Stimulated activated CD4-positive, alpha-beta T cell treated with anti-CD3 and anti-CD28 coated beads, Interleukin-15, amount 100 ng/mL, for 24 hours (primary cell): ENCODE results near the gene HSPA6.
"Not testable (repeated sequence)": the region's sequence is repeated elsewhere in the genome, so short reads cannot be mapped to it uniquely, and the experiment has no call there.

Source experiments
- DNase-seq: peaks from one replicate; pipeline ENCODE4 v3.0.0-alpha.2; 2020

The HSPA6 gene

GRCh38 chr1:161505686-161506085 is 18.7 kb upstream of the HSPA6 start:
- no peak for DNase-seq

GRCh38 chr1:161506336-161507223 is 17.8 kb upstream of the HSPA6 start:
- DNase-seq, result no peak

DNA sequence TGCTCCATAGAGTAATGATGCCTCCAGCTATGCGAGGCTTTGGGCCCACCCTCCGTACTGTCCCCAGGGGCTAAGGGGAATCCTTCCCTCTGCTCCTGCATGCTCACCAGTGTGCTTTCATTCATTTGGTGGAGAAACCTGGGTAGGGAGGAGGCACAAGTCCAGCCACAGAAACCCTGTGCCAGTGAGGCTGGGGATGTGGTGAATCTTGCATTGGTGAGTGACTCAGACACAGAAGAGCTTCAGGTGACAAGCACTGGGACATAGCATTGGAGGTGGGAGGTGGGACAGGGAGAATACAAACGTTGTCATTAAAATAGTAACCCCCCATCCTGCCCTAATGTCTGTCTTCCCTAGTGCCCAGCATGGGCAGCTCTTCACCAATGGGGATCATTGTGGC is 13.9 kb upstream of the HSPA6 start:
- no peak for DNase-seq

- DNase-seq, result no peak
Observed at GRCh38 chr1:161511018-161511755, 13.2 kb upstream of the HSPA6 start.

GRCh38 chr1:161511756-161512060 is 12.6 kb upstream of the HSPA6 start:
- no peak for DNase-seq

GRCh38 chr1:161512636-161513447 is 11.5 kb upstream of the HSPA6 start:
- not testable (repeated sequence) for DNase-seq

- not testable (repeated sequence) for DNase-seq
Observed at GRCh38 chr1:161513448-161513780, 10.9 kb upstream of the HSPA6 start.

DNA sequence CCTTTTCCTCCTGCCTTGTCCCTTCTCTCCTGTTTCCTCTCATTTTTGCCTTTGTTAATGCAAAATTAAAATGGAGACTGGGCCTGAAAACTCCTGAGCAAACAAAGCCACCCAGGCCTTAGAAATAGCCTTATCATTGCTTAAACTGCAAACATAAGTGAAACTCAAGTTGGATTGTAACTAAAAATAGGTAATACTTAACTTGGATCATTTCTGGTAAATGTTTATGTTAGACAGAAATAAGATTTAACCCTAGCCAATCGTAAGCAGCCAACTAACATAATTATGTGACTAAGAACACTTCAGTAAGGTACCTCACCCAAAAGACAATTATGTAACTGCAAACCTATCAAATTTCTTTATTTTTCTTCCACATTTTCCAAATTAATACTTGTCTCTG is 10.4 kb upstream of the HSPA6 start:
- DNase-seq, result not testable (repeated sequence)

DNA sequence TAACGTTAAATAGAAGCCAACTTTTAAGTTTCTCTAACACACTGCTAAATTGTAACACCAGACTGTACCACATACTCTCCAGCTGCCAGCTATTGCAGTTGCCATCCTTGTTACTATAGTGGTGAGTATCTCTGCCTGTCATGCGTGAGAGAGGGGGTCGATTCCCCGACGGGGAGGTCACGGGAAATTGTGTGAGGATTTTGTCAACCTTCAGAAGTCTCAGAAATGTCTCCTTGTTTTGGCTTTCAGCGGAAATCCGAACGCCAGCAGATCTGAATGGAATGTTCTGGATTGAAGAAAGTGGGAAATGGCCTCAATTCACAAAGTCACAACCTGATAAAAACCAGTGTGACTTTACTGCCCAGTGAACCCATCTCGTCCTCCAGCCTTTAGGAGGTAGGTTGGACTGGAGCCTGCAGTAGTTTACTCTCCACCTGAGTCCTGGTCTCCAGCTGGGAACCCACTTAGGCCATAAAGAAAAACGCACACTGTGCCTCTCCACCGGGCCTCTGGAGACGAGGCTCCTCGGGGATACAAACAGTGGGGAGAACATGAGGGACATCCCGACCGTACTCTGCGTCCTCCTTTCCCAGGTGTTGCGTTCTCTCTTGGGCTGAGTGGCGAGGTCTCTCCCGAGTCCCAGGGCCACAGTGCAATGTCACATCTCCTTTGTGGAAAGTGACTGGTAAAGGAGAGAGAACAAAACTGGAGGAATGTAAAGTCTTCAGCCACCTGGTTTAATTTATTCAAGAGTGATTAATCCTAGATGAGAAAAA is 1.1 kb upstream of the HSPA6 start:
- not testable (repeated sequence) for DNase-seq

GRCh38 chr1:161524742-161525291 is 477 bp downstream of the HSPA6 start:
- peak; percentile 46 for DNase-seq

DNA sequence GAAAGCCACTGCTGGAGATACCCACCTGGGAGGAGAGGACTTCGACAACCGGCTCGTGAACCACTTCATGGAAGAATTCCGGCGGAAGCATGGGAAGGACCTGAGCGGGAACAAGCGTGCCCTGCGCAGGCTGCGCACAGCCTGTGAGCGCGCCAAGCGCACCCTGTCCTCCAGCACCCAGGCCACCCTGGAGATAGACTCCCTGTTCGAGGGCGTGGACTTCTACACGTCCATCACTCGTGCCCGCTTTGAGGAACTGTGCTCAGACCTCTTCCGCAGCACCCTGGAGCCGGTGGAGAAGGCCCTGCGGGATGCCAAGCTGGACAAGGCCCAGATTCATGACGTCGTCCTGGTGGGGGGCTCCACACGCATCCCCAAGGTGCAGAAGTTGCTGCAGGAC is 981 bp downstream of the HSPA6 start:
- DNase-seq, result not testable (repeated sequence)

DNA sequence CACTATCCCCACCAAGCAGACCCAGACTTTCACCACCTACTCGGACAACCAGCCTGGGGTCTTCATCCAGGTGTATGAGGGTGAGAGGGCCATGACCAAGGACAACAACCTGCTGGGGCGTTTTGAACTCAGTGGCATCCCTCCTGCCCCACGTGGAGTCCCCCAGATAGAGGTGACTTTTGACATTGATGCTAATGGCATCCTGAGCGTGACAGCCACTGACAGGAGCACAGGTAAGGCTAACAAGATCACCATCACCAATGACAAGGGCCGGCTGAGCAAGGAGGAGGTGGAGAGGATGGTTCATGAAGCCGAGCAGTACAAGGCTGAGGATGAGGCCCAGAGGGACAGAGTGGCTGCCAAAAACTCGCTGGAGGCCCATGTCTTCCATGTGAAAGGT is 1.6 kb downstream of the HSPA6 start:
- not testable (repeated sequence) for DNase-seq

DNA sequence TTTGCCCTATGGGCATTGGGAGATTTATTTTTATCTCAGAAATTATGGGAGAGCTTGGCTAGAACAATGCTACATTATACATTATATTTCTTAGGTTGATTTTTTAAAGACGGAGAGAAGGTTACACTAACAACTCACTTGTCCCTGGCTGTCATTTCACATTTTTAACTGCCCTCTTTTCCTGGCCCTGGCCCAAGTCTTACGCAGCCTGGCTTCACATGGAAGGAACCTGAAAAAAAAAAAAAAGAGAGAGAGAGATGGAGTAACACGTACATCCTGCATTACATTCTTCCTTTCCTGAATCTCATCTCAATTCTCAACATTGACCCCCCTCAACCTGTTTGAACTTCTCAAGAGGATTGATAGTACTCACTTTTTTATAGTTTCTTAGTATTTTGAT is 4.2 kb downstream of the HSPA6 start:
- DNase-seq, result not testable (repeated sequence)

DNA sequence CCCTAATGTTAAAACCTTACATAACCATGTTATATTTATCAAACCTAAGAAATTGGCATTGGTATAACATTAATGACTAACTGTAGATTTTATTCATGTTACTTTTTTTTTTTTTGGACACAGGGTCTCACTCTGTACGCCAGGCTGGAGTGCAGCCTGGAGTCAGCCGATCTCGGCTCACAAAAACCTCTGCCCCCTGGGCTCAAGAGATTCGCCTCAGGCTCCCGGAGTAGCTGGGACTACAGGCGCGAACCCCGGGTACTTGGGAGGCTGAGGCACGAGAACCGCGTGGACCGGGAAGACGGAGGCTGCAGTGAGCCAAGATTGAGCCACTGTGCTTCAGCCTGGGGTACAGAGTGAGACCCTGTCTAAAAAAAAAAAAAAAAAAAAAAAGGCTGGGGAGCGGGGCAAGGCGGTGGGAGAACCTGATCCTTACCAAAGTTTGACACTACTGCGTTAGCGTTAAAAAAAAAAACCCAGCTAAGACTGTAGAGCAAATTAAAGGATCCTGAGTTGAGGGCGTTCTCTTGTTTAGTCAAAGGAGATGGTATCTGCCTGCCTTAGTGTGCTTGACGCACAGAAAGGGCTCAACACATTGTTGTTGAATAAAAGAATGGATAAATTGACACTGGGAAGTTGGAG is 5.2 kb downstream of the HSPA6 start:
- DNase-seq, result not testable (repeated sequence)

GRCh38 chr1:161530158-161530557 is 5.8 kb downstream of the HSPA6 start:
- DNase-seq, result peak; percentile 88

GRCh38 chr1:161530671-161531641 is 6.6 kb downstream of the HSPA6 start:
- peak; percentile 98 for DNase-seq

DNA sequence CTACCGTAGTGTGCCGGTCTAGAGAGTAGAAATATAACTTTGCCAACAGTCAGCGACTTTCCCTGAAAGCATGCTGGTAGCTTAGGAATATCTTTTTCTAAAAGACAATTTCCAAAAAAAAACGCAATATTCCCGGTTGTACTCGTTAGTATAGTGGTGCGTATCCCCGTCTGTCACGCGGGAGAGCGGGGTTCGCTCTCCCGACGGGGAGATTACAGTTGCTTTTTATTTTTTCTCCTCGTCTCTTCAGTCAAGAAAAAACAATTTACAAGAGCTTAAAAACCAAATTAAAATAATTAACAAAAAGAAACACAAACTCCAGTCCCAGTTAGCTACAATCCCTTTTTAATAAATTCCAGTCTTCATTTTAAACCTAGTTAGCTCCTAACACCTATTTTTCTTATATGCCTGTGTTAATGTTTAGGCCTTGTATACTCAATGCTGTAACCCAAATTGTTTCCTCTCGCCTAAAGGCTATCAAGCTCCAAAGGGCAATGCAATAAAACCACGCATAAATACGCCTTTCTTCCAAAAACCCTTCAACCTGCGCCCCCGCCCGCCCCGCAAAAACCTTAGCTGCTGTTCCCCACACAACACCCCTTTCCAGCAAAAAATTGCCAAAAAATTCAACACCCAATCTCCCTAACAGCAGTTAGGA is 7.8 kb downstream of the HSPA6 start:
- DNase-seq, result no peak

DNA sequence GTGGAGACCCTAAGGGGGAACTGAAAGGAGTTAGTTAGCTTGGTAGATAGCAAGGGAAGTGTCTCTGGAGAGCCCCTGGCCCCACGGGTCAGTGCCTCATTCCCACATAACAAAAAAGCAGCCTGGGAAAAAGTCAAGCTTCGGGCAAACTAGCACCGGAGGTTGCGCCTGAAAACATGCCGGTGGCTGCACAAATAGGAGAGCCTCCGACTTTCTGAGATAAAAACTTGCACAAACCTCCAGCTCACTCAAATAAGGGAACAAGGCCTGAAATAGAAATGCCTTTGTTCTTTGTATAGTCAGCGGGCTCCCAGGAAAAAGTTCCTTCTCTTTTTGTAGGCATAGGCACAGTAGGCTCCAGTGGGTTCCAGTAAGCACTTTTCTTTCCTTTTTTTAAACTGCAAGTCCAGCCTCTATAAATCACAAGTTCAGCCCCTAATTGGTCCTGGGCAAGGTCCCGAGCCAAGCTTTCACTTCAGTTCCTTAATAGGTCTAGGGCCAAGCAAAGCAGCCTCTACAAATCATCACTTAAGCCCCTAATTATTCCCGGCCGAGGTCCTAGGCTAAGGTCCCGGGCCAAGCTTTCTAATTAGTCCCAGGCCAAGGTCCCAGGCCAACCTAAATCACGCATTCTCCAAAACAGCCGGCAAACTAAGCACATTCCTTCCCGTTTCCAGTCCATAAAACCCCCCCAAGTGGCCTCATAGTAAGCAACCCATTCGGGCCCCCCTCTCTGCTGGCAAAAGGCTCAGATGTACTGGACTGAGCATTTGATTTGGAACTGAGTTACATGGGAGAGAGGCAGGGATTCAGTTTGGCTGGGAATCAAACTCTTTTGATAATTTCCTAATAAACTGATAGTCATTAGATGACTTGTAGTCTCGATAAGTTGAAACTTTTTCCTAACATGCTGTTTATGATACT is 8.6 kb downstream of the HSPA6 start:
- not testable (repeated sequence) for DNase-seq
